SU-DHL-6 (cell line): ENCODE measurements around the gene CHSY3.

Experiments used
- H2AFZ ChIP-seq: fragments of 200-600 bp; sonication (generic); 2 replicates; pipeline ENCODE4 v1.6.1; 2014; ENCODE audit warnings: low read depth, mild to moderate bottlenecking, moderate library complexity, mixed read lengths, antibody characterized with exemption, low read length; ENCODE audit not compliant: severe bottlenecking
- H3F3A ChIP-seq: fragments of 200-600 bp; shearing (Covaris generic); 2 replicates; pipeline ENCODE4 v1.6.0; 2016; ENCODE audit warnings: antibody characterized with exemption, mild to moderate bottlenecking; ENCODE audit not compliant: insufficient read depth
- H3K27ac ChIP-seq: fragments of 200-600 bp; sonication (generic); 2 replicates; pipeline ENCODE4 v1.5.1; 2016; ENCODE audit warnings: low read depth, mild to moderate bottlenecking, low read length, moderate library complexity, mixed read lengths
- H3K27me3 ChIP-seq: fragments of 200-600 bp; sonication (generic), shearing (Covaris generic); 2 replicates; pipeline ENCODE4 v1.6.0; 2014; ENCODE audit warnings: mild to moderate bottlenecking, low read length
- H3K36me3 ChIP-seq: fragments of 200-600 bp; sonication (generic); 2 replicates; pipeline ENCODE4 v1.6.1; 2014; ENCODE audit warnings: mild to moderate bottlenecking, low read length, mixed read lengths
- H3K4me2 ChIP-seq: fragments of 300-600, 200-600 bp; shearing (Covaris generic), sonication (generic); 2 replicates; pipeline ENCODE4 v1.6.0; 2014; ENCODE audit warnings: low read length, low read depth, mild to moderate bottlenecking; ENCODE audit not compliant: poor library complexity, severe bottlenecking
- H3K4me3 ChIP-seq: fragments of 200-600 bp; sonication (generic); 2 replicates; pipeline ENCODE4 v1.5.1; 2014; ENCODE audit warnings: antibody characterized with exemption, low read length, mild to moderate bottlenecking, mixed read lengths; ENCODE audit not compliant: insufficient read depth, poor library complexity, severe bottlenecking
- H3K79me2 ChIP-seq: fragments of 200-600 bp; sonication (generic); 2 replicates; pipeline ENCODE4 v1.6.1; 2014; ENCODE audit warnings: mild to moderate bottlenecking, low read length, moderate library complexity; ENCODE audit not compliant: insufficient read depth
- H3K9ac ChIP-seq: fragments of 200-600 bp; sonication (generic); 2 replicates; pipeline ENCODE4 v1.7.0; 2014; ENCODE audit warnings: mild to moderate bottlenecking, low read length
- H3K9me2 ChIP-seq: fragments of 200-600 bp; sonication (generic); replicated peaks from 2 replicates; pipeline ENCODE4 v1.6.1; 2014; ENCODE audit warnings: low read length; ENCODE audit not compliant: insufficient read depth
- H3K9me3 ChIP-seq: fragments of 200-600 bp; sonication (generic); 2 replicates; pipeline ENCODE4 v1.6.1; 2014; ENCODE audit warnings: low read length, mixed read lengths; ENCODE audit not compliant: insufficient read depth
- H4K20me1 ChIP-seq: fragments of 200-600 bp; sonication (generic); 2 replicates; pipeline ENCODE4 v1.6.1; 2014; ENCODE audit warnings: low read depth, mild to moderate bottlenecking, antibody characterized with exemption, low read length, moderate library complexity, mixed read lengths
- EZH2phosphoT487 ChIP-seq: fragments of 200-600 bp; sonication (generic), shearing (Covaris generic); conservative IDR thresholded peaks from 2 replicates; pipeline ENCODE4 v1.6.1; 2018; ENCODE audit warnings: mild to moderate bottlenecking, antibody characterized with exemption, low read length, moderate library complexity, mixed read lengths
- TF ChIP-seq, protein P1 (sequence below): fragments of 200-600 bp; sonication (generic); IDR thresholded peaks from one replicate; pipeline ENCODE4 v1.5.1; 2017; ENCODE audit warnings: antibody characterized with exemption, mild to moderate bottlenecking, low read length, moderate library complexity; ENCODE audit not compliant: insufficient read depth, poor library complexity, severe bottlenecking

Gene CHSY3

DNA sequence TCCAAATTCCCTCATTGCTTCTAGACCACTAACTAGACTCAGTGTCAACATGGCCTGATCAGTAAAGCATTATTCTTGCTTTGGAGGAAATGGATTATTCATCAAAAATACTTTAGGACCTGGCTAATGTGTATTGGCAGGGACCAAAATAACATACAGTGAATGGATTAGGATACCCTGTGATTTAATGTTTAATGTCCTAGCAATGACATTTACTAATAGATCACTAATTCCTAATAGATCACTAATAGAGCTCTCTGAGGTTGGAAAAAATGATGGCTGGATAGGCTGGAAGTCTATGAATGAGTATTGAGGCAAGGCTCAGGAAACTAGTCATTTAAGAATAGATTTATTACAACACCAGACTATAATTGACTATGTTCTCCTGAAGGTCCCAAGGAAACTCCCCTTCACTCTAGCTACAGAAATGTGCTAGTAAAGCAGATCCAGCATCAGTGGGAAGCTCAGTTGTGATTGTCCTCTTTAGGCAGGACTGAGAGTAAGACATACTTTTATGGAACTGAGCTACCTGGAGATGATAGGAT lies 46.1 kb upstream of the CHSY3 start:
- TF ChIP-seq, protein P1, sequence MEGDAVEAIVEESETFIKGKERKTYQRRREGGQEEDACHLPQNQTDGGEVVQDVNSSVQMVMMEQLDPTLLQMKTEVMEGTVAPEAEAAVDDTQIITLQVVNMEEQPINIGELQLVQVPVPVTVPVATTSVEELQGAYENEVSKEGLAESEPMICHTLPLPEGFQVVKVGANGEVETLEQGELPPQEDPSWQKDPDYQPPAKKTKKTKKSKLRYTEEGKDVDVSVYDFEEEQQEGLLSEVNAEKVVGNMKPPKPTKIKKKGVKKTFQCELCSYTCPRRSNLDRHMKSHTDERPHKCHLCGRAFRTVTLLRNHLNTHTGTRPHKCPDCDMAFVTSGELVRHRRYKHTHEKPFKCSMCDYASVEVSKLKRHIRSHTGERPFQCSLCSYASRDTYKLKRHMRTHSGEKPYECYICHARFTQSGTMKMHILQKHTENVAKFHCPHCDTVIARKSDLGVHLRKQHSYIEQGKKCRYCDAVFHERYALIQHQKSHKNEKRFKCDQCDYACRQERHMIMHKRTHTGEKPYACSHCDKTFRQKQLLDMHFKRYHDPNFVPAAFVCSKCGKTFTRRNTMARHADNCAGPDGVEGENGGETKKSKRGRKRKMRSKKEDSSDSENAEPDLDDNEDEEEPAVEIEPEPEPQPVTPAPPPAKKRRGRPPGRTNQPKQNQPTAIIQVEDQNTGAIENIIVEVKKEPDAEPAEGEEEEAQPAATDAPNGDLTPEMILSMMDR: no peak
- TF ChIP-seq EZH2phosphoT487: no peak
- Histone ChIP-seq H2AFZ (no peak overlapping the region), H3K4me3 (no peak overlapping the region), H3K9me2 (no peaks in the 10 kb centered on the region), H4K20me1 (no peaks in the 10 kb centered on the region), H3K79me2 (no peaks in the 10 kb centered on the region), H3K4me2 (no peak overlapping the region), H3K9ac (no peak overlapping the region), H3K36me3 (no peaks in the 10 kb centered on the region), H3K27ac (no peak overlapping the region), H3K9me3 (no peaks in the 10 kb centered on the region), H3F3A (no peaks in the 10 kb centered on the region), H3K27me3 (no peaks in the 10 kb centered on the region)

DNA sequence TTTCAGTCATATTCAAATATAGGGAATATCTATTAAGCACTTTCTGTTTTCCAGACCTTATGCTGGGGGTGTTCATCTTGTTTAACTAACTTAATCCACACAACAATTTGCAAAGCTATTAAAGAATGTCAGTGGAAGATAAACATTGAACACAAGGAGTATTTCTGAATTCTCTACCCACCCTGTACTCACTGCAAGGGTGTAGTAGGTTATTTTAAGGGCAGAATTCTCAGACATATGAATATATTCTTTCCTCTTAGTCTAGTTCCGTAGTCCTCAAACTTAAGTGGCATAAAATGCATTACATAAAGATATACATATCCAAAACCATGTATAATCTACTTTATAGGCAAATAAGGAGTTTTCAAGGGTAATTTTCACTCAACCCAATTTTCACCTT lies 19.9 kb upstream of the CHSY3 start:
- no peaks in the 10 kb centered on the region for H4K20me1 ChIP-seq
- no peak overlapping the region for H3K4me3 ChIP-seq
- H3F3A ChIP-seq: no peaks in the 10 kb centered on the region
- H3K4me2 ChIP-seq: no peak overlapping the region
- H3K36me3 ChIP-seq: no peaks in the 10 kb centered on the region
- no peaks in the 10 kb centered on the region for H3K9me3 ChIP-seq
- H3K27me3 ChIP-seq: no peaks in the 10 kb centered on the region
- H3K27ac ChIP-seq: no peak overlapping the region
- no peak overlapping the region for H2AFZ ChIP-seq
- TF ChIP-seq, protein P1: no peak
- no peak for TF ChIP-seq EZH2phosphoT487
- no peaks in the 10 kb centered on the region for H3K9me2 ChIP-seq
- H3K9ac ChIP-seq: no peak overlapping the region
- H3K79me2 ChIP-seq: no peaks in the 10 kb centered on the region

DNA sequence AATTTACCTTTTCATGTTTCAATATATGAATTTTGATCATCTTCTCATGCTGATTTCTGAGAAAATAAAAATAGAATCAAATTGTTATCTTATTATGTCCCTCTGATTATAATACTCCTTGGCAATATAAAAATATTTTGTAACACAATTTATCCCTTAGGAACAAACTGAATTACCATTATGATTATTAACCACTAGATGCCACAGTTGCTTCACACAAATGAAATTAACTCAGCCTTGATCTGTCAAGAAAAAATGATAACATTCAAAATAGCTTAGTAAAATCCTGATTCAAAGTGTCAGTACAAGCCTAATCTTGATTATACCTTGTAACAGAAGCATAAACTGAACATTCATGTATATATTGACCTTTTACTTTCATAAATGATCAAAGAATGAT lies 4.8 kb upstream of the CHSY3 start:
- no peak overlapping the region for H3K4me3 ChIP-seq
- no peak overlapping the region for H2AFZ ChIP-seq
- H3K36me3 ChIP-seq: no peaks in the 10 kb centered on the region
- H3F3A ChIP-seq: no peaks in the 10 kb centered on the region
- no peaks in the 10 kb centered on the region for H3K9me2 ChIP-seq
- no peaks in the 10 kb centered on the region for H4K20me1 ChIP-seq
- H3K79me2 ChIP-seq: no peaks in the 10 kb centered on the region
- H3K27me3 ChIP-seq: no peaks in the 10 kb centered on the region
- no peak overlapping the region for H3K27ac ChIP-seq
- H3K9me3 ChIP-seq: no peaks in the 10 kb centered on the region
- H3K9ac ChIP-seq: no peak overlapping the region
- H3K4me2 ChIP-seq: no peak overlapping the region
- TF ChIP-seq, protein P1: no peak
- TF ChIP-seq EZH2phosphoT487: no peak
